DOHH2 (cell line): ENCODE measurements around the gene FTO.

ENCODE experiments used
- H3F3A ChIP-seq: fragments of 200-600 bp; sonication (generic), shearing (Covaris generic); 2 replicates; pipeline ENCODE4 v1.6.0; 2016; ENCODE audit warnings: antibody characterized with exemption, mild to moderate bottlenecking; ENCODE audit not compliant: control insufficient read depth, insufficient read depth
- H3K27ac ChIP-seq: fragments of 200-600 bp; sonication (generic); 2 replicates; pipeline ENCODE4 v1.5.1; 2014; ENCODE audit warnings: low read depth, mild to moderate bottlenecking, low read length, moderate library complexity
- H3K27me3 ChIP-seq: fragments of 200-600 bp; sonication (generic); 2 replicates; pipeline ENCODE4 v1.6.1; 2014; ENCODE audit warnings: mild to moderate bottlenecking, low read length, mixed read lengths; ENCODE audit not compliant: control insufficient read depth
- H3K36me3 ChIP-seq: fragments of 200-600 bp; sonication (generic); 2 replicates; pipeline ENCODE4 v1.6.1; 2014; ENCODE audit warnings: mild to moderate bottlenecking, low read length, moderate library complexity, mixed read lengths; ENCODE audit not compliant: control insufficient read depth
- H3K4me1 ChIP-seq: fragments of 200-600 bp; sonication (generic); 2 replicates; pipeline ENCODE4 v1.6.1; 2014; ENCODE audit warnings: mild to moderate bottlenecking, low read length, mixed read lengths; ENCODE audit not compliant: control insufficient read depth
- H3K4me2 ChIP-seq: fragments of 200-600 bp; sonication (generic); 2 replicates; pipeline ENCODE4 v1.6.0; 2014; ENCODE audit warnings: mild to moderate bottlenecking, low read length, moderate library complexity
- H3K4me3 ChIP-seq: fragments of 200-600 bp; sonication (generic); 2 replicates; pipeline ENCODE4 v1.5.1; 2014; ENCODE audit warnings: mild to moderate bottlenecking, low read length, mixed read lengths
- H3K79me2 ChIP-seq: fragments of 200-600 bp; sonication (generic); 2 replicates; pipeline ENCODE4 v1.6.1; 2014; ENCODE audit warnings: mild to moderate bottlenecking, low read length, mixed read lengths; ENCODE audit not compliant: control insufficient read depth
- H3K9me2 ChIP-seq: fragments of 200-600 bp; sonication (generic); replicated peaks from 2 replicates; pipeline ENCODE4 v1.6.1; 2014; ENCODE audit warnings: mild to moderate bottlenecking, low read length, mixed read lengths; ENCODE audit not compliant: control insufficient read depth
- H3K9me3 ChIP-seq: fragments of 200-600 bp; sonication (generic); 2 replicates; pipeline ENCODE4 v1.6.1; 2014; ENCODE audit warnings: antibody characterized with exemption, low read length, mixed read lengths; ENCODE audit not compliant: control insufficient read depth, insufficient read depth
- H4K20me1 ChIP-seq: fragments of 200-600 bp; sonication (generic); 2 replicates; pipeline ENCODE4 v1.6.0; 2014; ENCODE audit warnings: low read depth, mild to moderate bottlenecking, antibody characterized with exemption, low read length, moderate library complexity; ENCODE audit not compliant: control insufficient read depth, insufficient read depth
- EZH2phosphoT487 ChIP-seq: fragments of 200-600 bp; sonication (generic); IDR thresholded peaks from 2 replicates; pipeline ENCODE4 v1.6.1; 2017; ENCODE audit warnings: borderline replicate concordance, mild to moderate bottlenecking, antibody characterized with exemption, low read length, moderate library complexity, mixed read lengths
- TF ChIP-seq, protein P1 (sequence below): fragments of 200-600 bp; sonication (generic); IDR thresholded peaks from one replicate; pipeline ENCODE4 v1.5.1; 2014; ENCODE audit warnings: antibody characterized with exemption, mild to moderate bottlenecking, low read depth, low read length; ENCODE audit not compliant: poor library complexity, severe bottlenecking

FTO gene

DNA sequence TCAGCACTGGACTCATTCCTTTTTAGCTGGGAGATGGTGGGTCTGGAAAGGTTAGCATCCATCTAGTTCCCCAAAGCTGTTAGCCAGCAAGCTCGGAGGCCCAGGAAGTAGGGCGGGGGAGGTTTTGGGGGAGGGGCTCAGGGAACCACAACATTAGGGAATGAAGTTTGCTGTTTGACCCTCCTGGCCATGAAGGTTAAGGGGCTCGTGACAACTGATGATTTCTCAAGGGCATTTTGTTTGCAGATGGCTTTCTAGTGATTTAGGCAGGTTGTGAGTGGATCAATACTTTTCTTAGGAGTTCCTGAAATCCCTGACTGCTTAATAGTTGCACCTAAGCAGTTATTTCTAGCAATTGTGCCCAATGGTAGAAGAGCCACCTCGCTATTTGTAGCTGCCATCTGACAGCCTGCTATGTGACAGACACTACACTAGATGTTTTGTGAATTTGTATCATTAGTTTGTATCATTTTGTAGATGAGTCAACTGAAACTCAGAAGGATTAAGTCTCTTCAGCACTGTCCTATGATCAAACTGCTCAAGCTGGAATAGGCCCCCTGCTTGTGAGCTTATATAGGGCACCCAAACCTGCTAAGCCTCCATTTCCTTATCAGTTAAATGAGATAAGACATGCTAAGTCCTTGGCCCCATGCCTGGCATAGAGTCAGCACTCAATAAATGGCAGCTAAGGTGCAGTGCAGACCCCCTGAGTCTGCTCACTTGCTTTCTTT is 436.3 kb downstream of the FTO start:
- Histone ChIP-seq H3K4me1 (no peaks in the 10 kb centered on the region), H3K27ac (no peak overlapping the region)

DNA sequence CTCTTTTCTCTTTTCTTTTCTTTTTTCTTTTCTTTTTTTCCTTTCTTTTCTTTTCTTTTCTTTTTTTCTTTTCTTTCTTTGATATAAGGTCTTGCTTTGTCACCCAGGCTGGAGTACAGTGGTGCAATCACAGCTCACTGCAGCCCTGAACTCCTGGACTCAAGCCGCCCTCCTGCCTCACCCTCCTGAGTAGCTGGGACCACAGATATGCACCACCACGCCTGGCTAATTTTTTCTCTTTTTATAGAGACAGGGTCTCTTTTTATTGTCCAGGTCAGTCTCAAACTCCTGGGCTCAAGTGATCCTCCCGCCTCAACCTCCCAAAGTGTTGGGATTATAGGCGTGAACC is 436.8 kb downstream of the FTO start:
- H4K20me1 ChIP-seq, result no peaks in the 10 kb centered on the region
- no peaks in the 10 kb centered on the region for H3K27me3 ChIP-seq
- H3K79me2 ChIP-seq, result no peaks in the 10 kb centered on the region
- no peaks in the 10 kb centered on the region for H3K36me3 ChIP-seq
- H3K9me3 ChIP-seq, result no peaks in the 10 kb centered on the region
- TF ChIP-seq, protein P1, sequence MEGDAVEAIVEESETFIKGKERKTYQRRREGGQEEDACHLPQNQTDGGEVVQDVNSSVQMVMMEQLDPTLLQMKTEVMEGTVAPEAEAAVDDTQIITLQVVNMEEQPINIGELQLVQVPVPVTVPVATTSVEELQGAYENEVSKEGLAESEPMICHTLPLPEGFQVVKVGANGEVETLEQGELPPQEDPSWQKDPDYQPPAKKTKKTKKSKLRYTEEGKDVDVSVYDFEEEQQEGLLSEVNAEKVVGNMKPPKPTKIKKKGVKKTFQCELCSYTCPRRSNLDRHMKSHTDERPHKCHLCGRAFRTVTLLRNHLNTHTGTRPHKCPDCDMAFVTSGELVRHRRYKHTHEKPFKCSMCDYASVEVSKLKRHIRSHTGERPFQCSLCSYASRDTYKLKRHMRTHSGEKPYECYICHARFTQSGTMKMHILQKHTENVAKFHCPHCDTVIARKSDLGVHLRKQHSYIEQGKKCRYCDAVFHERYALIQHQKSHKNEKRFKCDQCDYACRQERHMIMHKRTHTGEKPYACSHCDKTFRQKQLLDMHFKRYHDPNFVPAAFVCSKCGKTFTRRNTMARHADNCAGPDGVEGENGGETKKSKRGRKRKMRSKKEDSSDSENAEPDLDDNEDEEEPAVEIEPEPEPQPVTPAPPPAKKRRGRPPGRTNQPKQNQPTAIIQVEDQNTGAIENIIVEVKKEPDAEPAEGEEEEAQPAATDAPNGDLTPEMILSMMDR, result no peak
- no peak for TF ChIP-seq EZH2phosphoT487
- H3K9me2 ChIP-seq, result no peaks in the 10 kb centered on the region
- no peak overlapping the region for H3K27ac ChIP-seq
- H3K4me2 ChIP-seq, result no peak overlapping the region
- no peaks in the 10 kb centered on the region for H3K4me1 ChIP-seq
- H3F3A ChIP-seq, result no peaks in the 10 kb centered on the region
- H3K4me3 ChIP-seq, result no peak overlapping the region

More for the DNA sequence above, 436.3 kb downstream of the FTO start:
- Histone ChIP-seq H3K36me3 (no peaks in the 10 kb centered on the region), H3K27me3 (no peaks in the 10 kb centered on the region), H3K9me3 (no peaks in the 10 kb centered on the region), H3K4me2 (no peak overlapping the region), H3F3A (no peaks in the 10 kb centered on the region), H3K4me3 (no peak overlapping the region), H3K79me2 (no peaks in the 10 kb centered on the region), H4K20me1 (no peaks in the 10 kb centered on the region), H3K9me2 (no peaks in the 10 kb centered on the region)
- TF ChIP-seq, protein P1, result no peak
- no peak for TF ChIP-seq EZH2phosphoT487

- H3K4me1 ChIP-seq, result no peaks in the 10 kb centered on the region
- no peak overlapping the region for H3K4me2 ChIP-seq
- no peaks in the 10 kb centered on the region for H3F3A ChIP-seq
Measured at GRCh38 chr16:54142787-54143186, 438.8 kb downstream of the FTO start.

More at GRCh38 chr16:54142787-54143186, 438.8 kb downstream of the FTO start:
- H3K79me2 ChIP-seq, result no peaks in the 10 kb centered on the region
- no peaks in the 10 kb centered on the region for H3K27me3 ChIP-seq
- H3K27ac ChIP-seq, result no peak overlapping the region
- no peaks in the 10 kb centered on the region for H3K9me2 ChIP-seq
- no peaks in the 10 kb centered on the region for H3K36me3 ChIP-seq
- no peak overlapping the region for H3K4me3 ChIP-seq
- no peaks in the 10 kb centered on the region for H4K20me1 ChIP-seq
- TF ChIP-seq EZH2phosphoT487, result no peak
- TF ChIP-seq, protein P1, result no peak
- H3K9me3 ChIP-seq, result no peaks in the 10 kb centered on the region
